B cell (primary cell): ENCODE results near the gene SLC35F3. TPM values are rescaled to one million over a fixed set of nuclear protein-coding genes. Genes with fewer than 3 reads are reported as not detected.
"Not testable (repeated sequence)": the region's sequence is repeated elsewhere in the genome, so short reads cannot be mapped to it uniquely, and the experiment has no call there.

Source experiments
- ATAC-seq: fragments of 200-7000 bp; cut with Tn5 transposase; one replicate; pipeline ENCODE4 v1.10.0; 2021; ENCODE audit warnings: low read depth, mild to moderate bottlenecking, moderate number of reproducible peaks, moderate library complexity
- CTCF ChIA-PET: fragments of 350-600 bp; sonication (Branson Sonifier 250); formaldehyde crosslinking; loops from one replicate; lab custom pipeline; 2021; ENCODE audit warnings: antibody characterized with exemption, inconsistent platforms; lab: Charles Lee
- POLR2A ChIA-PET: fragments of 350-600 bp; sonication (Branson Sonifier 250); formaldehyde crosslinking; loops from one replicate; lab custom pipeline; 2021; ENCODE audit warnings: antibody characterized with exemption; lab: Charles Lee
- DNase-seq: peaks from one replicate; pipeline ENCODE4 v3.0.0; 2013
- H2AFZ ChIP-seq: 2 replicates; pipeline ENCODE4 v1.6.1; 2012; ENCODE audit warnings: mild to moderate bottlenecking, low read depth, low read length; ENCODE audit not compliant: insufficient read depth, poor library complexity, severe bottlenecking
- H3K27ac ChIP-seq, 2 donors: 1 replicate in 1 of 2; 2 replicates in 1 of 2; pipeline ENCODE4 v1.5.1; 2012 to 2013; ENCODE audit warnings: low read length in 2 of 2, mild to moderate bottlenecking in 2 of 2, moderate library complexity in 1 of 2
- H3K27me3 ChIP-seq, 4 experiments: fragments of 200-600 bp in 1 of 4; sonication (generic) in 1 of 4; replicated peaks in 1 of 4; 1 replicate in 2 of 4; 2 replicates in 2 of 4; pipeline versions ENCODE4 v1.6.1 to v1.7.0; 2013 to 2016; ENCODE audit warnings: low read length in 3 of 4, mild to moderate bottlenecking in 2 of 4, mixed read lengths in 1 of 4, moderate library complexity in 1 of 4; ENCODE audit not compliant: insufficient read depth in 4 of 4, control insufficient read depth in 3 of 4; ENCODE audit errors: control extremely low read depth in 1 of 4
- H3K36me3 ChIP-seq, 2 experiments: replicated peaks in 1 of 2; 1 replicate in 1 of 2; 2 replicates in 1 of 2; pipeline versions ENCODE4 v1.6.1 to v1.7.1; 2013; ENCODE audit warnings: low read length in 1 of 2; ENCODE audit not compliant: insufficient read depth in 2 of 2, control insufficient read depth in 1 of 2; ENCODE audit errors: control extremely low read depth in 1 of 2, extremely low read depth in 1 of 2
- H3K4me1 ChIP-seq, 2 donors: fragments of 200-600 bp in 1 of 2; sonication (generic) in 1 of 2; 1 replicate in 1 of 2; 2 replicates in 1 of 2; pipeline versions ENCODE4 v1.5.1 to v1.6.1; 2013 to 2017; ENCODE audit warnings: low read length in 2 of 2; ENCODE audit not compliant: control insufficient read depth in 2 of 2, insufficient read depth in 2 of 2
- H3K4me2 ChIP-seq: replicated peaks from 2 replicates; pipeline ENCODE3; 2012; ENCODE audit warnings: mild to moderate bottlenecking, low read depth, low read length; ENCODE audit not compliant: poor library complexity, severe bottlenecking
- H3K4me3 ChIP-seq, 5 experiments: fragments of 200-600 bp in 1 of 5; sonication (generic) in 1 of 5; 1 replicate in 3 of 5; 2 replicates in 2 of 5; pipeline versions ENCODE4 v1.5.1 to v1.7.0; 2011 to 2016; ENCODE audit warnings: low read length in 4 of 5, mild to moderate bottlenecking in 4 of 5, low read depth in 2 of 5, control low read depth in 1 of 5, moderate library complexity in 1 of 5; ENCODE audit not compliant: insufficient read depth in 1 of 5; ENCODE audit errors: control extremely low read depth in 1 of 5, extremely low read depth in 1 of 5
- H3K79me2 ChIP-seq: fragments of 200-600 bp; sonication (generic); one replicate; pipeline ENCODE4 v1.6.0; 2016; ENCODE audit warnings: low read length; ENCODE audit not compliant: control insufficient read depth, insufficient read depth
- H3K9ac ChIP-seq: fragments of 200-600 bp; sonication (generic); 2 replicates; pipeline ENCODE4 v1.6.1; 2017; ENCODE audit warnings: mild to moderate bottlenecking, low read length, moderate library complexity
- H3K9me3 ChIP-seq, 3 donors: one replicate each; pipeline versions ENCODE4 v1.6.1 to v1.7.1; 2013; ENCODE audit warnings: low read length in 2 of 3; ENCODE audit not compliant: control insufficient read depth in 2 of 3, insufficient read depth in 1 of 3; ENCODE audit errors: control extremely low read depth in 1 of 3
- H4K20me1 ChIP-seq: 2 replicates; pipeline ENCODE4 v1.6.0; 2012; ENCODE audit warnings: mild to moderate bottlenecking, low read length; ENCODE audit not compliant: insufficient read depth, control insufficient read depth, poor library complexity, severe bottlenecking
- H3K27ac Mint-ChIP-seq: one replicate; pipeline ENCODE4 v1.8.0; 2021; ENCODE audit warnings: mixed read lengths
- H3K27me3 Mint-ChIP-seq: one replicate; pipeline ENCODE4 v1.8.0; 2021; ENCODE audit warnings: mixed read lengths
- H3K4me1 Mint-ChIP-seq: one replicate; pipeline ENCODE4 v1.8.0; 2021; ENCODE audit warnings: mixed read lengths
- H3K4me3 Mint-ChIP-seq: one replicate; pipeline ENCODE4 v1.8.0; 2021; ENCODE audit warnings: mixed read lengths
- H3K9me3 Mint-ChIP-seq: one replicate; pipeline ENCODE4 v1.8.0; 2022; ENCODE audit warnings: mixed read lengths; ENCODE audit not compliant: insufficient read depth
- EZH2 ChIP-seq: IDR thresholded peaks from 2 replicates; pipeline ENCODE4 v1.6.1; 2012; ENCODE audit warnings: borderline replicate concordance, low read depth, mild to moderate bottlenecking, moderate library complexity, low read length; ENCODE audit not compliant: insufficient read depth, poor library complexity, severe bottlenecking
- WGBS: methylation state at CpG from one replicate; pipeline ENCODE4 v1.1.5; 2013; ENCODE audit warnings: missing lambda C conversion rate; ENCODE audit not compliant: insufficient coverage; 5-methylcytosine and 5-hydroxymethylcytosine counted together
- intact Hi-C: fragments of 100-400 bp; cut with micrococcal nuclease; formaldehyde crosslinking; loops from one replicate; pipeline ENCODE4 v1.10.0; 2022
- polyA plus RNA-seq: library from polyadenylated mRNA; depleted of rRNA; stranded (reverse); fragments of >200 nt; gene quantifications from 2 replicates; pipeline ENCODE4 v1.2.3, GENCODE V29; 2012
- total RNA-seq, 2 donors: library from RNA; stranded (reverse); fragments of 120-200 nt in 1 of 2; gene quantifications; 1 replicate in 1 of 2; 2 replicates in 1 of 2; pipeline versions ENCODE4 v1.2.3 to v1.2.4, GENCODE V29; 2013 to 2022
- TF ChIP-seq, protein P1 (sequence below): fragments of 200-600 bp; IDR thresholded peaks from one replicate; pipeline ENCODE4 v1.8.0; 2022; ENCODE audit warnings: antibody characterized with exemption, mild to moderate bottlenecking

The SLC35F3 gene
- total and polyA plus RNA-seq, 2 donors (not counting 1 experiment from before 2014, with no cell fraction given): not detected

DNA sequence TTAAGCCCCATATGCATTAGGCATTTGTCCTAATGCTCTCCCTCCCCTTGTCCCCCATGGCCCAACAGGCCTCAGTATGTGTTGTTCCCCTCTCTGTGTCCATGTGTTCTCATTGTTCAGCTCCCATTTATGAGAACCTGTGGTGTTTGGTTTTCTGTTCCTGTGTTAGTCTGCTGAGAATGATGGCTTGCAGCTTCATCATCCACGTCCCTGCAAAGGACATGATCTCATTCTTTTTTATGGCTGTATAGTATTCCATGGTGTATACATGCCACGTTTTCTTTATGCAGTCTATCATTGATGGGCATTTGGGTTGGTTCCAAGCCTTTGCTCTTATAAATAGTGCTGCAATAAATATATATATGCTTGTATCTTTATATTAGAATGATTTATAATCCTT is 218.1 kb downstream of the SLC35F3 start:
- H3K36me3 ChIP-seq, H3K9me3 ChIP-seq, CTCF ChIA-PET, H3K27me3 ChIP-seq, H3K4me2 ChIP-seq, H2AFZ ChIP-seq, H3K27ac ChIP-seq, intact Hi-C loops, H3K4me3 Mint-ChIP-seq, H3K4me1 ChIP-seq, DNase-seq, H3K27ac Mint-ChIP-seq, H3K4me1 Mint-ChIP-seq, ATAC-seq, H3K4me3 ChIP-seq, POLR2A ChIA-PET, H3K79me2 ChIP-seq, H4K20me1 ChIP-seq, H3K9me3 Mint-ChIP-seq, H3K9ac ChIP-seq: not testable (repeated sequence)
- H3K27me3 Mint-ChIP-seq: peaks cover 34% of the 10 kb centered on the region
- no CpG with 5 or more reads among the region's 2 CpGs for WGBS

DNA sequence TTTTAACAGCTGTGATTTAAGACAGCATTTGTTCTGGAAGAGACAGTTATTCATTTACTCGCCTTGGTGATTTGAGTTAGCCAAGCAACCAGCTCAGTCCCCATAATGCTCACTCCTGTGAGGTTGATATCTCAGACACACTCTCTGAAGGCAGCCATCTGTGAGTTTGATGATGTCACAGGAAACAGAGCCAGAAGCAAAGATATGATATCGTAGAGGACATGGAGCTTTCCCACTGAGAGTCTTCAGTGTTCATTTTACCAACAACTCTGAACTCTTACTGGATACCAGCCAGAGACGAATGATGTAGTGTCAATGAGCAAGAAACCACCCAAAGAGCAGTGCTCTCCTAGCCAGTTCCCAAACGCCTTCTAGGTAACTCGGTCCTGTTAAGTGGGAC is 219.4 kb downstream of the SLC35F3 start:
- POLR2A ChIA-PET: no interaction called here
- intact Hi-C loops: no loop called here

More for the DNA sequence above, 219.4 kb downstream of the SLC35F3 start:
- 100% methylated on average over 1 of the region's 5 CpGs for WGBS
- Histone ChIP-seq H3K4me1 (no peaks in the 10 kb centered on the region), H2AFZ (no peak overlapping the region), H3K9ac (no peak overlapping the region), H3K79me2 (no peaks in the 10 kb centered on the region), H3K4me2 (no peak overlapping the region), H3K27ac (no peak overlapping the region), H3K9me3 (no peaks in the 10 kb centered on the region), H3K36me3 (no peaks in the 10 kb centered on the region), H4K20me1 (no peaks in the 10 kb centered on the region), H3K4me3 (no peak overlapping the region), H3K27me3 (peaks cover 0 to 8% (median 2%) of the 10 kb centered on the region in 4 experiments)
- no peak overlapping the region for H3K27ac Mint-ChIP-seq
- no peak for DNase-seq
- ATAC-seq: no peak
- peaks cover 34% of the 10 kb centered on the region for H3K27me3 Mint-ChIP-seq
- H3K4me1 Mint-ChIP-seq: no peaks in the 10 kb centered on the region
- TF ChIP-seq, protein P1, sequence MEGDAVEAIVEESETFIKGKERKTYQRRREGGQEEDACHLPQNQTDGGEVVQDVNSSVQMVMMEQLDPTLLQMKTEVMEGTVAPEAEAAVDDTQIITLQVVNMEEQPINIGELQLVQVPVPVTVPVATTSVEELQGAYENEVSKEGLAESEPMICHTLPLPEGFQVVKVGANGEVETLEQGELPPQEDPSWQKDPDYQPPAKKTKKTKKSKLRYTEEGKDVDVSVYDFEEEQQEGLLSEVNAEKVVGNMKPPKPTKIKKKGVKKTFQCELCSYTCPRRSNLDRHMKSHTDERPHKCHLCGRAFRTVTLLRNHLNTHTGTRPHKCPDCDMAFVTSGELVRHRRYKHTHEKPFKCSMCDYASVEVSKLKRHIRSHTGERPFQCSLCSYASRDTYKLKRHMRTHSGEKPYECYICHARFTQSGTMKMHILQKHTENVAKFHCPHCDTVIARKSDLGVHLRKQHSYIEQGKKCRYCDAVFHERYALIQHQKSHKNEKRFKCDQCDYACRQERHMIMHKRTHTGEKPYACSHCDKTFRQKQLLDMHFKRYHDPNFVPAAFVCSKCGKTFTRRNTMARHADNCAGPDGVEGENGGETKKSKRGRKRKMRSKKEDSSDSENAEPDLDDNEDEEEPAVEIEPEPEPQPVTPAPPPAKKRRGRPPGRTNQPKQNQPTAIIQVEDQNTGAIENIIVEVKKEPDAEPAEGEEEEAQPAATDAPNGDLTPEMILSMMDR: no peak
- no peak for TF ChIP-seq EZH2
- CTCF ChIA-PET: interaction anchor here (1.4 to 2.3 kb wide), 3 partner anchors 8 to 18 kb away, joined by 3 to 6 read pairs (median 5); no protein-coding TSS in a partner anchor
- peaks cover 2% of the 10 kb centered on the region for H3K9me3 Mint-ChIP-seq
- H3K4me3 Mint-ChIP-seq: no peak overlapping the region
